HEK293T (cell line): ENCODE measurements around the gene TEAD1.
A peak's percentile ranks its signal among the peaks of the same experiment; 100 is the strongest.

Source experiments
- CTCF ChIA-PET: fragments of 350-600 bp; formaldehyde crosslinking; extraction: SDS; loops from one replicate; lab custom pipeline; 2021; ENCODE audit warnings: antibody characterized with exemption, inconsistent platforms; lab: Yijun Ruan, JAX
- POLR2A ChIA-PET: fragments of 350-600 bp; formaldehyde crosslinking; extraction: SDS; loops from one replicate; lab custom pipeline; 2020; ENCODE audit warnings: antibody characterized with exemption, inconsistent platforms; lab: Yijun Ruan, JAX
- DNase-seq: peaks from one replicate; pipeline ENCODE4 v3.0.0; 2012; ENCODE audit warnings: mixed read lengths; ENCODE audit errors: extremely low spot score
- ARNT ChIP-seq: fragments of 450-650 bp; IDR thresholded peaks from 2 replicates; pipeline ENCODE4 v1.6.1; 2017; ENCODE audit warnings: mild to moderate bottlenecking
- BHLHE40 ChIP-seq: fragments of 450-650 bp; IDR thresholded peaks from 2 replicates; pipeline ENCODE4 v1.6.1; 2016; ENCODE audit warnings: mild to moderate bottlenecking, moderate library complexity, borderline replicate concordance
- CTBP1 ChIP-seq: fragments of 450-650 bp; IDR thresholded peaks from 2 replicates; pipeline ENCODE4 v1.6.1; 2016; ENCODE audit warnings: borderline replicate concordance
- ELF4 ChIP-seq: fragments of 450-650 bp; IDR thresholded peaks from 2 replicates; pipeline ENCODE4 v1.6.1; 2017; ENCODE audit warnings: antibody characterized with exemption
- FOXA1 ChIP-seq: fragments of 450-650 bp; IDR thresholded peaks from 2 replicates; pipeline ENCODE4 v1.6.1; 2016; ENCODE audit warnings: mild to moderate bottlenecking
- FOXK2 ChIP-seq: fragments of 450-650 bp; IDR thresholded peaks from 2 replicates; pipeline ENCODE4 v1.6.1; 2016; ENCODE audit warnings: mild to moderate bottlenecking
- FOXM1 ChIP-seq: fragments of 450-650 bp; IDR thresholded peaks from 2 replicates; pipeline ENCODE4 v1.6.1; 2017; ENCODE audit warnings: mild to moderate bottlenecking, borderline replicate concordance
- HDGF ChIP-seq: fragments of 450-650 bp; IDR thresholded peaks from 2 replicates; pipeline ENCODE4 v1.6.1; 2017; ENCODE audit warnings: antibody characterized with exemption, borderline replicate concordance
- L3MBTL2 ChIP-seq: fragments of 450-650 bp; conservative IDR thresholded peaks from 2 replicates; pipeline ENCODE4 v1.6.1; 2016; ENCODE audit warnings: mild to moderate bottlenecking
- LEF1 ChIP-seq: fragments of 450-650 bp; IDR thresholded peaks from 2 replicates; pipeline ENCODE4 v1.6.1; 2017; ENCODE audit warnings: mild to moderate bottlenecking, borderline replicate concordance
- NFRKB ChIP-seq: fragments of 450-650 bp; IDR thresholded peaks from 2 replicates; pipeline ENCODE4 v1.6.1; 2016; ENCODE audit warnings: mild to moderate bottlenecking, moderate library complexity
- PKNOX1 ChIP-seq: fragments of 450-650 bp; IDR thresholded peaks from 2 replicates; pipeline ENCODE4 v1.6.1; 2016
- SP1 ChIP-seq: fragments of 450-650 bp; IDR thresholded peaks from 2 replicates; pipeline ENCODE4 v1.6.1; 2017
- SUZ12 ChIP-seq: fragments of 450-650 bp; IDR thresholded peaks from 2 replicates; pipeline ENCODE4 v1.6.1; 2016; ENCODE audit warnings: mild to moderate bottlenecking
- TARDBP ChIP-seq: fragments of 450-650 bp; IDR thresholded peaks from 2 replicates; pipeline ENCODE4 v1.6.1; 2016
- ZNF384 ChIP-seq: fragments of 450-650 bp; IDR thresholded peaks from 2 replicates; pipeline ENCODE4 v1.6.1; 2016

Gene TEAD1

GRCh38 chr11:12793065-12793464, 118.8 kb downstream of the TEAD1 start:
- ChIA-PET POLR2A (no interaction called here), CTCF (no interaction called here)
- TF ChIP-seq CTBP1, result no peak
- TF ChIP-seq L3MBTL2, result no peak
- TF ChIP-seq ELF4, result no peak
- TF ChIP-seq TARDBP, result no peak
- no peak for TF ChIP-seq LEF1
- no peak for TF ChIP-seq NFRKB
- TF ChIP-seq ARNT, result no peak
- no peak for TF ChIP-seq PKNOX1
- TF ChIP-seq FOXA1, result no peak
- no peak for TF ChIP-seq SP1
- no peak for TF ChIP-seq ZNF384
- no peak for TF ChIP-seq BHLHE40
- TF ChIP-seq SUZ12, result no peak
- TF ChIP-seq FOXK2, result no peak
- no peak for DNase-seq

- TF ChIP-seq ELF4 (no peak), FOXK2 (no peak), ZNF384 (no peak), ARNT (no peak), LEF1 (no peak), SUZ12 (no peak)
- DNase-seq, result no peak
These were observed 119.3 kb downstream of the TEAD1 start for GRCh38 chr11:12793506-12793905.

GRCh38 chr11:12794576-12795230, 120.5 kb downstream of the TEAD1 start:
- CTCF ChIA-PET, result interaction anchor here (0.6 kb wide), 1 partner anchor 20 kb away, joined by 3 read pairs; no protein-coding TSS in a partner anchor
- POLR2A ChIA-PET, result no interaction called here
- no peak for TF ChIP-seq NFRKB
- no peak for TF ChIP-seq L3MBTL2
- no peak for TF ChIP-seq PKNOX1
- no peak for TF ChIP-seq FOXK2
- TF ChIP-seq ELF4, result no peak
- no peak for DNase-seq

More at GRCh38 chr11:12793506-12793905, 119.3 kb downstream of the TEAD1 start:
- ChIA-PET POLR2A (no interaction called here), CTCF (no interaction called here)

- ChIA-PET POLR2A (no interaction called here), CTCF (no interaction called here)
- DNase-seq, result no peak
These were observed 123.8 kb downstream of the TEAD1 start for GRCh38 chr11:12797996-12798395.

GRCh38 chr11:12798609-12799011, 124.4 kb downstream of the TEAD1 start:
- ChIA-PET CTCF (no interaction called here), POLR2A (no interaction called here)
- no peak for DNase-seq
- TF ChIP-seq SP1 (no peak), PKNOX1 (peak; percentile 29; the same call in 1 of the 2 replicates)

More at GRCh38 chr11:12797996-12798395, 123.8 kb downstream of the TEAD1 start:
- no peak for TF ChIP-seq TARDBP
- TF ChIP-seq FOXM1, result no peak
- no peak for TF ChIP-seq FOXK2
- TF ChIP-seq FOXA1, result no peak
- no peak for TF ChIP-seq SP1
- TF ChIP-seq ZNF384, result no peak
- TF ChIP-seq NFRKB, result no peak

- CTCF ChIA-PET, result interaction anchor here (0.7 kb wide), 1 partner anchor 73 kb away, joined by 3 read pairs; no protein-coding TSS in a partner anchor
- DNase-seq, result no peak
- TF ChIP-seq ARNT (no peak), PKNOX1 (peak; percentile 80), CTBP1 (peak; percentile 76)
- POLR2A ChIA-PET, result no interaction called here
These were observed 125.2 kb downstream of the TEAD1 start for GRCh38 chr11:12799334-12799835.

- peak; percentile 22; the same call in 1 of the 2 replicates for TF ChIP-seq PKNOX1
- TF ChIP-seq HDGF, result no peak
- peak; percentile 36 for DNase-seq
- ChIA-PET CTCF (interaction anchor here (0.7 to 0.8 kb wide), 2 partner anchors 74 to 88 kb away, joined by 3 to 4 read pairs; no protein-coding TSS in a partner anchor), POLR2A (no interaction called here)
These were observed 125.9 kb downstream of the TEAD1 start for GRCh38 chr11:12800032-12800671.
